Measurements from ENCODE around the gene MTMR12.
"Not testable (repeated sequence)": the region's sequence is repeated elsewhere in the genome, so short reads cannot be mapped to it uniquely, and the experiment has no call there.

Gene MTMR12

GRCh38 chr5:32217886-32218396 is 94.8 kb downstream of the MTMR12 start:
- Histone ChIP-seq H3K9me3 (ENCODE audit: control insufficient read depth, low read length) (no peaks in the 10 kb centered on the region), H3K4me3 (ENCODE audit: extremely low read depth, insufficient read depth, low read length, poor library complexity, severe bottlenecking) (no peak overlapping the region), H3K36me3 (ENCODE audit: control insufficient read depth, insufficient read depth, low read length) (no peaks in the 10 kb centered on the region), H3K27ac (ENCODE audit: low read depth, low read length, severe bottlenecking) (no peak overlapping the region), H3K4me1 (ENCODE audit: control insufficient read depth, insufficient read depth, low read length, poor library complexity, severe bottlenecking) (no peaks in the 10 kb centered on the region)
- 80 to 84% methylated on average over 10 to 12 of the region's 12 CpGs for WGBS, 2 experiments (ENCODE audit: insufficient coverage in 2 of 2)

DNA sequence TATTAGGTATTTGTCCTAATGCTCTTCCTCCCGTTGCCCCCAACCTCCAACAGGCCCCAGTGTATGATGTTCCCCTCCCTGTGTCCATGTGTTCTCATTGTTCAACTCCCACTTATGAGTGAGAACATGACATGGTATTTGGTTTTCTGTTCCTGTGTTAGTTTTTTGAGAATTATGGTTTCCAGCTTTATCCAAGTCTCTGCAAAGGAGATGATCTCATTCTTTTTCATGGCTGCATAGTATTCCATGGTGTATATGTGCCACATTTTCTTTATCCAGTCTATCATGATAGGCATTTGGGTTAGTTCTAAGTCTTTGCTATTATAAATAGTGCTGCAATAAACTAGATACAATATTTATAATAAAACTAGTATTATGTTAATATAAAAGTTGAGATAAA is 98.4 kb downstream of the MTMR12 start:
- H3K36me3 ChIP-seq (ENCODE audit: control insufficient read depth, insufficient read depth, low read length); H3K27ac ChIP-seq (ENCODE audit: low read depth, low read length, severe bottlenecking); H3K4me1 ChIP-seq (ENCODE audit: control insufficient read depth, insufficient read depth, low read length, poor library complexity, severe bottlenecking); H3K4me3 ChIP-seq (ENCODE audit: extremely low read depth, insufficient read depth, low read length, poor library complexity, severe bottlenecking); H3K9me3 ChIP-seq (ENCODE audit: control insufficient read depth, low read length): not testable (repeated sequence)
- WGBS, 2 experiments (ENCODE audit: insufficient coverage in 2 of 2), result 100% methylated on average over 1 of the region's 1 CpG; no CpG with 5 or more reads in 1 of the 2 experiments

DNA sequence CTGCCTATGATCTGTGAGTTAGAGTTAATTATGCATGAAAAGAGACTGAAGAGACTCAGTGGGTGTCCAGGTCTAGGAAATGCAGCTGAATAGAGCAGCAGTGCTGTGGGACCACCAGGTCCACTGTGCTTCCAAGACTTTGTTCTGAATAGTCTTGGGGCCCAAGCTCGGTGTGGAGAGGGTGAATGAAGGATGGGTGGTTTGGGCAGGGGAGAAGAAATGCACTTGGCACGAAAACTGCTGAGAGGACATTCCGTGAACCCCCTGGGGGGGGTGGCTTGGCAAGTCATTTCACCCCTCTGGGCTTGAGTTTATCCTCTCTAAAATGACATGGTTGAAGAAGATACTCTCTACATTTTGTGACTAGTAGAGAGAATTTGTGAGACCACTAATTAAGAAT is 102.6 kb downstream of the MTMR12 start:
- Histone ChIP-seq H3K9me3 (ENCODE audit: control insufficient read depth, low read length) (peaks cover 4% of the 10 kb centered on the region), H3K4me1 (ENCODE audit: control insufficient read depth, insufficient read depth, low read length, poor library complexity, severe bottlenecking) (no peaks in the 10 kb centered on the region), H3K36me3 (ENCODE audit: control insufficient read depth, insufficient read depth, low read length) (no peaks in the 10 kb centered on the region), H3K27ac (ENCODE audit: low read depth, low read length, severe bottlenecking) (no peak overlapping the region), H3K4me3 (ENCODE audit: extremely low read depth, insufficient read depth, low read length, poor library complexity, severe bottlenecking) (no peak overlapping the region)
- 81 to 90% methylated on average over 3 of the region's 3 CpGs for WGBS, 2 experiments (ENCODE audit: insufficient coverage in 2 of 2)

DNA sequence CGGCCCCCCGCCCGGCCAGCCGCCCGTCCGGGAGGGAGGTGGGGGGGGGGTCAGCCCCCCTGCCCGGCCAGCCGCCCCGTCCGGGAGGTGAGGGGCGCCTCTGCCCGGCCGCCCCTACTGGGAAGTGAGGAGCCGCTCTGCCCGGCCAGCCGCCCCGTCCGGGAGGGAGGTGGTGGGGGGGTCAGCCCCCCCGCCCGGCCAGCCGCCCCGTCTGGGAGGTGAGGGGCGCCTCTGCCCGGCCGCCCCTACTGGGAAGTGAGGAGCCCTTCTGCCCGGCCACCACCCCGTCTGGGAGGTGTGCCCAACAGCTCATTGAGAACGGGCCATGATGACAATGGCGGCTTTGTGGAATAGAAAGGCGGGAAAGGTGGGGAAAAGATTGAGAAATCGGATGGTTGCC is 103.9 kb downstream of the MTMR12 start:
- WGBS, 2 experiments (ENCODE audit: insufficient coverage in 2 of 2), result no CpG with 5 or more reads among the region's 31 CpGs
- not testable (repeated sequence) for H3K9me3 ChIP-seq (ENCODE audit: control insufficient read depth, low read length); H3K4me1 ChIP-seq (ENCODE audit: control insufficient read depth, insufficient read depth, low read length, poor library complexity, severe bottlenecking); H3K27ac ChIP-seq (ENCODE audit: low read depth, low read length, severe bottlenecking); H3K4me3 ChIP-seq (ENCODE audit: extremely low read depth, insufficient read depth, low read length, poor library complexity, severe bottlenecking); H3K36me3 ChIP-seq (ENCODE audit: control insufficient read depth, insufficient read depth, low read length)

DNA sequence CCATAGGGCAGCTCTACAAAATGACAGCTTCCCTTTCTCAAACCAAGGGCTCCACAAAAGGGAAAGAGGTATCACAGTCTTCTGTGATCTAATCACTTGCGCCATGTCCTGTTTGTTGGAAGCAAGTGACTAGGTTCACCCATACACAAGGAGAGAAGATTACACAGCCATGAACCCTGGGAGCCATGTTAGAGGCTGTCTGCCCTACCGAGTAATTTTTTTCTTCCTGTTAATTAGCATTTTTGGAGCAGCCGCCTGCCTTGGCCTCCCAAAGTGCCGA is 105.4 kb downstream of the MTMR12 start:
- Histone ChIP-seq H3K9me3 (ENCODE audit: control insufficient read depth, low read length) (peaks cover 4% of the 10 kb centered on the region), H3K4me3 (ENCODE audit: extremely low read depth, insufficient read depth, low read length, poor library complexity, severe bottlenecking) (no peak overlapping the region), H3K36me3 (ENCODE audit: control insufficient read depth, insufficient read depth, low read length) (no peaks in the 10 kb centered on the region), H3K4me1 (ENCODE audit: control insufficient read depth, insufficient read depth, low read length, poor library complexity, severe bottlenecking) (no peaks in the 10 kb centered on the region), H3K27ac (ENCODE audit: low read depth, low read length, severe bottlenecking) (no peak overlapping the region)
- WGBS, 2 experiments (ENCODE audit: insufficient coverage in 2 of 2), result 88 to 90% methylated on average over 1 to 2 of the region's 4 CpGs

- Histone ChIP-seq H3K36me3 (ENCODE audit: control insufficient read depth, insufficient read depth, low read length) (no peaks in the 10 kb centered on the region), H3K4me3 (ENCODE audit: extremely low read depth, insufficient read depth, low read length, poor library complexity, severe bottlenecking) (no peak overlapping the region), H3K27ac (ENCODE audit: low read depth, low read length, severe bottlenecking) (no peak overlapping the region), H3K4me1 (ENCODE audit: control insufficient read depth, insufficient read depth, low read length, poor library complexity, severe bottlenecking) (no peaks in the 10 kb centered on the region), H3K9me3 (ENCODE audit: control insufficient read depth, low read length) (peaks cover 4% of the 10 kb centered on the region)
- WGBS, 2 experiments (ENCODE audit: insufficient coverage in 2 of 2), result 94 to 95% methylated on average over 10 to 11 of the region's 13 CpGs
Observed at GRCh38 chr5:32206509-32207354, 106.0 kb downstream of the MTMR12 start.

DNA sequence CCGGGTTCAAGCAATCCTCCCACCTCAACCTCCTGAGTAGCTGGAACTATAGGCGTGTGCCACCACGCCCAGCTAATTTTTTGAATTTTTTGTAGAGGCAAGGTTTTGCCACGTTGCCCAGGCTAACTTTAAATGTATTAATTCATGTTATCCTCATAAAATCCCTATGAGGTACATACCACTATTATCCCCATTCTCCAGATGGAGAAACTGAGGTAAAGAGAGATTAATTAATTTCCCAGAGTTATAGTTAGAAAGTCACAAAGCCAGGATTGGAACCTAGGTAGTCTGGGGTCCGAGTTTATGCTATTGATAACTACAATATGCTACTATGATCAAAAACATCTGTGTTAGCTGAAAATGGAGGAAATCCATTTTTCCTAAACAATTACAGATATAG is 106.7 kb downstream of the MTMR12 start:
- H3K9me3 ChIP-seq (ENCODE audit: control insufficient read depth, low read length), result peaks cover 4% of the 10 kb centered on the region
- no peaks in the 10 kb centered on the region for H3K36me3 ChIP-seq (ENCODE audit: control insufficient read depth, insufficient read depth, low read length)
- no peak overlapping the region for H3K4me3 ChIP-seq (ENCODE audit: extremely low read depth, insufficient read depth, low read length, poor library complexity, severe bottlenecking)
- WGBS, 2 experiments (ENCODE audit: insufficient coverage in 2 of 2), result 83 to 100% methylated on average over 1 of the region's 5 CpGs
- no peak overlapping the region for H3K27ac ChIP-seq (ENCODE audit: low read depth, low read length, severe bottlenecking)
- H3K4me1 ChIP-seq (ENCODE audit: control insufficient read depth, insufficient read depth, low read length, poor library complexity, severe bottlenecking), result no peaks in the 10 kb centered on the region

DNA sequence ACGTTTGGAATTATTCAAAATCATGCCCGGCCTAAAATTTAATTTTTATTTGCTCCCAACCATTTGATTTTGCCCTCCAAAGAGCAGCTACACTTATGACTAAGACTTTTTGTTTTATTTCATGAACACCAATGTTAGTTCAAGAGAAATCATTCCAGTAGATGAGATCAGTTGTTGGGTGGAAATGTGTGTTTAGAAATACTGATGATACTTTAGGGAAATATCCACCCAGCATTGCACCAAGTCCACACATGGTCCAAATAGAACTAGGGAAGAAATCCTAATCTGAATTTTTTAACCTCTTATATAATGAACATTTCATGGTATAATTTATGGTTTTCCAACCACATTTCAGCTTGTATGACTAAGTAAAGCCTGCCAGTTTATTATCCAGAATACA is 110.3 kb downstream of the MTMR12 start:
- peaks cover 4% of the 10 kb centered on the region for H3K9me3 ChIP-seq (ENCODE audit: control insufficient read depth, low read length)
- H3K27ac ChIP-seq (ENCODE audit: low read depth, low read length, severe bottlenecking), result no peak overlapping the region
- H3K36me3 ChIP-seq (ENCODE audit: control insufficient read depth, insufficient read depth, low read length), result no peaks in the 10 kb centered on the region
- H3K4me1 ChIP-seq (ENCODE audit: control insufficient read depth, insufficient read depth, low read length, poor library complexity, severe bottlenecking), result no peaks in the 10 kb centered on the region
- H3K4me3 ChIP-seq (ENCODE audit: extremely low read depth, insufficient read depth, low read length, poor library complexity, severe bottlenecking), result no peak overlapping the region
- WGBS, 2 experiments (ENCODE audit: insufficient coverage in 2 of 2), result no CpG with 5 or more reads among the region's 2 CpGs

- 80 to 100% methylated on average over 1 of the region's 3 CpGs for WGBS, 2 experiments (ENCODE audit: insufficient coverage in 2 of 2)
- Histone ChIP-seq H3K27ac (ENCODE audit: low read depth, low read length, severe bottlenecking) (no peak overlapping the region), H3K4me1 (ENCODE audit: control insufficient read depth, insufficient read depth, low read length, poor library complexity, severe bottlenecking) (no peaks in the 10 kb centered on the region), H3K9me3 (ENCODE audit: control insufficient read depth, low read length) (no peaks in the 10 kb centered on the region), H3K4me3 (ENCODE audit: extremely low read depth, insufficient read depth, low read length, poor library complexity, severe bottlenecking) (no peak overlapping the region), H3K36me3 (ENCODE audit: control insufficient read depth, insufficient read depth, low read length) (no peaks in the 10 kb centered on the region)
Observed at GRCh38 chr5:32201122-32201753, 111.5 kb downstream of the MTMR12 start.

DNA sequence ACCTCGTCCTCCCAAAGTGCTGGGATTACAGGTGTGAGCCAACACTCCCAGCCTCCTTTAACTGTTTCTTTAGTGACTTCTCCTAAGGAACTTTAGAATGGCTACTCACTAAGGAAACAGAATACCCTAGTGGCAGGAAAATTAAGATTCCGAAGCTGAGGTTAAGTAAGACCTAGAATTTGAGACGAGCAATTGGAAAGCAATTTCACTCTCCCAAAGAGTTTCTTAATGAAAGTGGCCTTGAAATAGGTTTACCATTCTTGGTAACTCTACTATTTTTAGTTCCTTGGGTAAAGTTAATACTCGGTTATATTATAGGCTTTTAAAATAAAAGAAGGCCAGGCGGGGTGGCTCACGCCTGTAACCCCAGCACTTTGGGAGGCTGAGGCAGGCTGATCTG is 115.7 kb downstream of the MTMR12 start:
- no peak overlapping the region for H3K27ac ChIP-seq (ENCODE audit: low read depth, low read length, severe bottlenecking)
- no peaks in the 10 kb centered on the region for H3K4me1 ChIP-seq (ENCODE audit: control insufficient read depth, insufficient read depth, low read length, poor library complexity, severe bottlenecking)
- WGBS, 2 experiments (ENCODE audit: insufficient coverage in 2 of 2), result 93 to 96% methylated on average over 3 of the region's 6 CpGs
- no peaks in the 10 kb centered on the region for H3K9me3 ChIP-seq (ENCODE audit: control insufficient read depth, low read length)
- H3K4me3 ChIP-seq (ENCODE audit: extremely low read depth, insufficient read depth, low read length, poor library complexity, severe bottlenecking), result no peak overlapping the region
- no peaks in the 10 kb centered on the region for H3K36me3 ChIP-seq (ENCODE audit: control insufficient read depth, insufficient read depth, low read length)

DNA sequence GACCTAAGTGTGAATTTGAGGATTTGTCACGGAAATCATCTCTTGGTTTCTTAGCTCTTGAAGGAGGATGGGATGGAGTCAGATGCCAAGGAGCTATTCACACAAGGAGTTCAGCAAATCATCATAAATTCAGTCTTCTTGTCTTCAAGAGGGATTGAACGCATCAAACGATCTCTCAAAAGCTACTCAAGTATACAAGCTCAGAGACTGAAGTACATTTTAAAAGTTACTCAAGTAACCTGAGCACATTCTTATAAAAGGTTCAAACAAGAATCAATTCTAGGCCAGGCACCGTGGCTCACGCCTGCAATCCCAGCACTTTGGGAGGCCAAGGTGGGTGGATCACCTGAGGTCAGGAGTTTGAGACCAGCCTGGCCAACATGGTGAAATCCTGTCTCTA is 117.5 kb downstream of the MTMR12 start:
- 80 to 91% methylated on average over 1 to 5 of the region's 5 CpGs for WGBS, 2 experiments (ENCODE audit: insufficient coverage in 2 of 2)
- no peak overlapping the region for H3K27ac ChIP-seq (ENCODE audit: low read depth, low read length, severe bottlenecking)
- H3K9me3 ChIP-seq (ENCODE audit: control insufficient read depth, low read length), result no peaks in the 10 kb centered on the region
- H3K4me1 ChIP-seq (ENCODE audit: control insufficient read depth, insufficient read depth, low read length, poor library complexity, severe bottlenecking), result no peaks in the 10 kb centered on the region
- H3K4me3 ChIP-seq (ENCODE audit: extremely low read depth, insufficient read depth, low read length, poor library complexity, severe bottlenecking), result no peak overlapping the region
- H3K36me3 ChIP-seq (ENCODE audit: control insufficient read depth, insufficient read depth, low read length), result no peaks in the 10 kb centered on the region
